Measurements from ENCODE around the gene CDHR5.

CDHR5 gene

DNA sequence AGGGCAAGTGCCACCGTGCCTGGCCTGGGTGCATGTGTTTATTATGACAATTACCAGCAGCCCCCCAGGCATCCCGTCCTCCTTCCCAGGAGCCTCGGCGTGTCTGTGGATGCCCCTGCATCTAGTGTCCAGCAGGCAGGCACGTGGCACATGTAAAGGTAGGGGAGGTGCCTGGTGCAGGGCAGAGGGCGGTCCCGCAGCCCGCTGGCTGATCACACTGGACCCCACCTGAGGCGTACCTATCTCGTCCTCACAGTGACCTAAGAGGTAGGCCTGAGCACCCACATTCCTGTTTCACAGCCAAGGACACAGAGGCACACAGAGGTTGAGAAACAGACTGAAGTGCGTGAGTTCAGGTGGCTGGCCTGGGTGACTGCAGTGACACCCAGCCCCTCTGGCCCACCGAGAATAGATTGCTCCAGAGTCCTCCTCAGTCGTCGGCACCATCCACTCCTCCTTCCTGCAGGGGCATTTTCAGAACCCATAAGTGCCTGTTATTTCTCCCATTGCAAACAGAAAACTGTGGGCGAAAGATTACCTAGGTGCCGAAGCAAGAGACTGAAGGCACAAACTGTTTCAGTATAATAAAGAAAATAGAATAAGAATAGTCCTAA is 51.5 kb downstream of the CDHR5 start:
- Histone ChIP-seq H3K27me3 (ENCODE audit: control insufficient read depth, insufficient read depth, low read length) (no peaks in the 10 kb centered on the region), H3K9me3 (ENCODE audit: control insufficient read depth, low read length) (no peaks in the 10 kb centered on the region), H3K4me3 (ENCODE audit: low read depth, low read length) (no peak overlapping the region), H3K4me2 (ENCODE audit: low read length) (no peak overlapping the region), H3K4me1 (peaks cover 5% of the 10 kb centered on the region), H3K36me3 (ENCODE audit: control insufficient read depth, insufficient read depth, low read length) (no peaks in the 10 kb centered on the region), H2AFZ (no peak overlapping the region), H3K79me2 (peaks cover 6% of the 10 kb centered on the region), H3K9ac (no peak overlapping the region), H3K27ac (no peak overlapping the region)
- no peak for TF ChIP-seq CTCF (IDR thresholded peaks at IDR 0.05)

DNA sequence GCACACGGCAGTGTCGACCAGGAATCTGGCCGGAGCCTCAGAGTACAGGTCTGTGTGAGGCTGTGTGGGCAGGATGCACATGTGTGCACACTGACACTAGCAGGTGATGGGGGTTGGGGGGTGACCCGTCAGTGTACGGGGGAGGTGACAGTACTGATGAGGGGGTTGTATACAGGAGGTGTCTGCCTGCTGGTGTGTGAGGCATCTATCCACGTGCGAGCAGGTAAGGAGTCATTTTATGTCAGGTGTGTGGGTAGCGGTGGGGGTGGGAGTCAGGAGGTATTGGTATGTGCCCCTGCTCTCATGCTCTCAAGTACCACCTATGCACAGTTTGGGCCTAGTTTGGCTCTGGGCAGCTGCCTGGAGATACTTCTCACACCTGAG is 53.0 kb downstream of the CDHR5 start:
- no peaks in the 10 kb centered on the region for H3K27me3 ChIP-seq (ENCODE audit: control insufficient read depth, insufficient read depth, low read length)
- no peak overlapping the region for H3K27ac ChIP-seq
- no peak overlapping the region for H3K9ac ChIP-seq
- H3K4me3 ChIP-seq (ENCODE audit: low read depth, low read length): no peak overlapping the region
- no peak overlapping the region for H3K4me2 ChIP-seq (ENCODE audit: low read length)
- no peaks in the 10 kb centered on the region for H3K4me1 ChIP-seq
- no peak for TF ChIP-seq CTCF (IDR thresholded peaks at IDR 0.05)
- no peaks in the 10 kb centered on the region for H3K9me3 ChIP-seq (ENCODE audit: control insufficient read depth, low read length)
- H3K79me2 ChIP-seq: no peaks in the 10 kb centered on the region
- no peak overlapping the region for H2AFZ ChIP-seq
- no peaks in the 10 kb centered on the region for H3K36me3 ChIP-seq (ENCODE audit: control insufficient read depth, insufficient read depth, low read length)

DNA sequence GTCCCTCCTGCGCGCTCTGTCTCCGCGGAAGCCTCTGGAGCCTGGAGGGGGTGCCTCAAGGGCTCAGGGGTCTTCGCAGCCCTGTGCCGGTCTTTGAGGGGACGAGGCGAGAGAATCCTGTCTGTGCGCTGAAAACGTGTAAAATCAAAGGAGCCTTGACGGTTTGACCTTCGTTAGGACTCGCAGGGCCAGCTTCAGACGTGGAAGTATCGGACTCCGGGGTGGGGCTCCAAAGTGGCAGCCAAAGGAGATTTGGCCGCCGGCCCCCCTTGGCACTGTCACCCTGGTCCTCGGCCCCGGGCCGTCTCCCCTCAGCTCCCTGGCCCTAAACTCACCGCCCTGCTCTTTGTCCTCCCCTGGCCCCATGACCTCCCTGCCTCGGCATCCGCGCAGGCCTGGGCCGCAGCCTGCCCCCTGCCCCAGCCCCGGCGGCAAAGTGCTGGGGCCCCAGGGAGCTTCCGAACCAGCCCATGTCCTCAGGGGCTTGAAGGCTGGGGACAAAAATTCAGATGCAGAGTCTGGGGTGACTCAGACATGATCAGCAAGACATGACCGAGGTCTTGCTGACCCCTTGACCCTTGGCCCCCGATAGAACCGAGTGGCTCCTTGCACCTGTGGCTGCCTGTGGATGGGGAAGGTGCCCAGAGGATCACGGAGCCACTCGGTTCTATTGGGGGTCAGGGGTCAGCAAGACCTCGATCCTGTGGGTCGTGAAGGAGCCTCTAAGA is 55.4 kb downstream of the CDHR5 start:
- Histone ChIP-seq H2AFZ (peak overlapping the region; percentile 51), H3K79me2 (no peaks in the 10 kb centered on the region), H3K27ac (no peak overlapping the region), H3K27me3 (ENCODE audit: control insufficient read depth, insufficient read depth, low read length) (no peaks in the 10 kb centered on the region), H3K4me1 (no peaks in the 10 kb centered on the region), H3K36me3 (ENCODE audit: control insufficient read depth, insufficient read depth, low read length) (no peaks in the 10 kb centered on the region), H3K4me3 (ENCODE audit: low read depth, low read length) (peak overlapping the region; percentile 34), H3K9ac (no peak overlapping the region), H3K4me2 (ENCODE audit: low read length) (peak overlapping the region; percentile 66), H3K9me3 (ENCODE audit: control insufficient read depth, low read length) (no peaks in the 10 kb centered on the region)
- TF ChIP-seq CTCF (IDR thresholded peaks at IDR 0.05): no peak

DNA sequence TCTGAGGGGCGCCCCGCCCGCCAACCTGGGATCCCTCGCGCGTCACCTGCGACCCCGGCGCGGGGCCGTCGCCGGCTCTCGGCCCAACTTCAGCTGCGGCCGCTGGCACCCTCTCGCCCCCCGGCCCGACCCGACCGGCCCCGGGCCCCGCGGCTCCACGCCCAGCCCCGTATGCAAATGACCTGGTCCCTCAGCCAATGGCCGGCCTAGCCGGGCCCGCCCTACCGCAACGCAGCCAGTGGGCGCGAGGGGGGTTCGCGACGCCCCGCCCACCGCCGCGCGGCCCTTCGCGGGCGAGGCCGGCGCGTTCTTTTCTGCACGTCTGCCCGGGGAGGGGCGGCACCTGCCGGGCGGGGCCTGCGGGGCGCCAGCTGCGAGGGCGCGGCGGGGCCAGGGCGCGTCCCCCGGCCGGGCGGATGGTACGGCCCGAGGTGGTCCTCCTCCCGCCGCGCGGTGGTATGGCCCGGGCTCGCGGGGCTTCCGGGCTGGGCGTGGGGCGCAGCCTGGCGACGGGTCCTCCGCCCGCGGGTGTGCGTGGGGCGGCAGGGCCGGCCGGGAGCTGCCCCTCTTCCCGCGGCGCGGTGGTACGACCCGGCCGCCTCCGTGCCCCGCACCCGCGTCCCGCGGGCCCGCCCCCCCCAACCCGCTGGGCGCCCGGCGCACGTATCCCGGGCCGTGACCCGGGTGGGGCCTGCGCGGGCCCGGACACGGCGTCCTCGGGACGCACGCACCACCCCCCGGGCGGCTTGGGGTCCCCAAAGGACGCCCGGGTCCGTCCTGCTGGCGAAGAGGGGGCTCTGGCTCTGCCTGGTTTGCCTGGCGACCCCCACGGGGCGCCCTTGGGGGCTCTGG is 56.2 kb downstream of the CDHR5 start:
- Histone ChIP-seq H3K9me3 (ENCODE audit: control insufficient read depth, low read length) (no peaks in the 10 kb centered on the region), H3K4me1 (no peaks in the 10 kb centered on the region), H3K27ac (no peak overlapping the region), H3K36me3 (ENCODE audit: control insufficient read depth, insufficient read depth, low read length) (no peaks in the 10 kb centered on the region), H3K4me3 (ENCODE audit: low read depth, low read length) (peak overlapping the region; percentile 34), H3K27me3 (ENCODE audit: control insufficient read depth, insufficient read depth, low read length) (no peaks in the 10 kb centered on the region), H3K79me2 (no peaks in the 10 kb centered on the region), H2AFZ (peak overlapping the region; percentile 51), H3K4me2 (ENCODE audit: low read length) (peak overlapping the region; percentile 66), H3K9ac (no peak overlapping the region)
- no peak for TF ChIP-seq CTCF (IDR thresholded peaks at IDR 0.05)
